Fibroblast of skin of back (primary cell): ENCODE results near the gene DVL1.

ENCODE experiments used
- DNase-seq: peaks from one replicate; pipeline ENCODE4 v3.0.0-alpha.2; 2013

The DVL1 gene

DNA sequence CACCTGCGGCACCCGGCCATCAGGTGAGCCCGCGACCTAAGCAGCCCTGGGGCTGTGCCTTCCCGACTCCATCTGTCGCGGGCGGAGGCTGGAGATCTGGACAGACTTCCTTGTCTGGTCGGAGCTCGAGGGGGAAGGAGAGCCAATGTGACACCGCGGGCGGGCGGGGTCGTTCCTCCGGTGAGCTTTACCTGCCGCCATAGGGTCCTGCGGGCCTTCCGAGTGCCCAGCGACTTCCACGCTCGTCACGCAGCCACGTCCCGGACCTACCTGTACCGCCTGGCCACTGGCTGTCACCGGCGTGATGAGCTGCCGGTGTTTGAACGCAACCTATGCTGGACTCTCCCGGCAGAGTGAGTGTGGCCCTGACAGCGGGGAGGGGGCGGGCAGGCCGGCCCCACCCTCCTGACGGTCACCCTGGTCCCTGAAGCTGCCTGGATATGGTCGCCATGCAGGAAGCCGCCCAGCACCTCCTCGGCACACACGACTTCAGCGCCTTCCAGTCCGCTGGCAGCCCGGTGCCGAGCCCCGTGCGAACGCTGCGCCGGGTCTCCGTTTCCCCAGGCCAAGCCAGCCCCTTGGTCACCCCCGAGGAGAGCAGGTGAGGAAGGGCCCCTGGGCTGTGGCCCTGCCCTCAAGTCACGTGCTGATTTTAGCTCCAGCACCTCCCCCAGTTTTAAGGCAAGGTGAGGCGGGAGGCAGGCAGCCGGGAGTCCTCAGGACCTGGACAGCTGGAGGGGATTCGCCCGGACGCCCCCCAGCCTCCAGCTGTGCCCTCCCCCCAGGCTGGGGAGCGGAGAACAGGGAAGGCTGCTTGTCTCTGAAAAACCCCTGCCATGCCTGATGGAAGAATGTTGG, 39.7 kb downstream of the DVL1 start:
- DNase-seq: no peak

DNA sequence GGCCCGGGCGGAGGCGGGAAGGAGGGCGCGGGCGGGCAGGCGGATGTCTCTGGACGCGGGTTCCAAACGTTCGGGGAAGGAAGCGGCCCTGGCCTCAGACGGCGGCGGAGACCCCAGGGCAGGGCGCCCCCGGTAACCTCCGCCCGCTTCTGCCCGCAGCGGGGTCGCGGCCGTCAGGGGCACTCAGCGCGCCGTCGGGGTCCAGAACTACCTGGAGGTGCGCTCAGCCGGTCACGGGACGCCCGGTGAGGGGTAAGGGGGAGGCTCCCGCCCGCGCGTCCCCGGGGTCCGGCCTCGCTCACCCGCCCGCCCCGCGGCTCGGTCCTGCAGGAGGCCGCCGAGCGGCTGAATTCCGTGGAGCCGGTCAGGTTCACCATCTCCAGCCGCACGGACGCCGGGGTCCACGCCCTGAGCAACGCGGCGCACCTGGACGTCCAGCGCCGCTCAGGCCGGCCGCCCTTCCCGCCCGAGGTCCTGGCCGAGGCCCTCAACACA, 40.4 kb downstream of the DVL1 start:
- DNase-seq: no peak

DNA sequence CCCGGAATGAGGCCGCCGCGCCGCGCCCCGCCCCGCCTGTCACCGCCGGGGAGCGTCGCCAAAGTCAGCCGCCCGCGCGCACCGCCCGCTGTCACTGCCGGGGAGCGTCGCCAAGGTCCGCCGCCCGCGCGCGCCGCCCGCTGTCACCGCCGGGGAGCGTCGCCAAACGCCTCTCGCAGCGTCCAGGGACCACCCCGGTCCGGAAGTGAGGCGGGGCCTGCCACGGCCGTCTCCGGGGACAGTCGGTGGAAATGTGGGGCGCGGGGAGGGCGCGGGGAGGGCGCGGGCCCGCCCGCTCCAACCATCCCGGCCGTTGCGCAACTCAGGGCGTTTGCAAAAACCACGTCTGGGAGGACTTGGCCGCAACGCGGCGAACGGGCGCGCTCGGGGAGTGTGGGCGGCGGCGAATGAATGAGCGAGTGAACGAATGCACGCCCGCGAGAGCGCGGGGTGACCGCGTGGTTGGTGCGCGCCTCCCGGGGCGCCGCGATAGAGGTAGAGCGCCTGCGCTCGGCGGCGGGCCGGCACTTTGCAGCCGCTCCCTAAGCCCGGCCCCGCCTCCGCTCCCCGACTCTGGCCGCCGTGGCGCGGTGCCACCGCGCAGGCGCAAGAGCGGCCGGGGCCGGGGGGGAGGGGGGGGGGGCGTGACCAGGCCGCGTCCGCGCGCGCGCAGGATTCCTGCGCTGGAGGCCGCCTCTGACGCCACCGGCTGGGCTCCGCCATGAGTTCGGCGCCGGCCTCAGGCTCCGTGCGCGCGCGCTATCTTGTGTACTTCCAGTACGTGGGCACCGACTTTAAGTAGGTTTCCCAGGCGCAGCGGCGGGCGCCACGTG, 41.1 kb downstream of the DVL1 start, which contains the start of the genes ACAP3 and PUSL1:
Gene ACAP3 (minus strand): TSS at position 8 of the 833 bp plus-strand sequence. CDS start 115 bp downstream, outside the sequence.
Gene PUSL1 (plus strand): TSS at position 675 of the 833 bp plus-strand sequence. CDS start 47 bp downstream, at position 722.
- peak; percentile 92 for DNase-seq

DNA sequence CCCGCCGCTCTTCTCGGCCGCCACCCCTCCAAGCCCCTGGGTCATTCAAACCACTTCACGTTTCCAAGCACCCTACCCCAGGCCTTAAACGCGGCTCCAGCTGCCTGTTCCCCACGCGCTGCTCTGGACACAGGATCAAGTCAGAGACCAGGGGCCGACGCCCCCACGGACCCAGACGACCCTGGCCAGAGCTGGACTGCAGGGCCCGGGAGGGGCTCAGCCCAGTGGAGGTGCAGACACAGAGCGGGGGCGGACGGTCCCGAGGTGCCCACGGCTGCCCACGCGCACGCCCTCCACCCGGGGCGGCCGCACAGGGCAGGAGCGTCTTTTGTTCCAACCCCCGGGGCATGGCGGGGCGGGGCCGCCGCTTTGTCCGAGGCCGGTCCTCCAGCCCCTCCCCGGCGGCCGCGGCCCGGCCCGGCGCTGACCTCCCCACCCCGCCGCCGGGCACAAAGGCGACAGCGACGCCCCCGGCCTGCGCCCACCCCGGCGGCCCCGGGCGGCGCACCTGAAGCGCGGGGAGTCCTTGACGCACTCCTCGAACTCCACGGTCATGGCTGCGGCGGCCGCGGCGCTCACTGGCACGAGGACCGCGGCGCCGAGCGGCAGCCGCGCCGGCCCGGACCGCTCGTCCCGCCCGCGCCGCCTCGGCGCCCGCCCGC, 41.8 kb downstream of the DVL1 start:
- DNase-seq: no peak

DNA sequence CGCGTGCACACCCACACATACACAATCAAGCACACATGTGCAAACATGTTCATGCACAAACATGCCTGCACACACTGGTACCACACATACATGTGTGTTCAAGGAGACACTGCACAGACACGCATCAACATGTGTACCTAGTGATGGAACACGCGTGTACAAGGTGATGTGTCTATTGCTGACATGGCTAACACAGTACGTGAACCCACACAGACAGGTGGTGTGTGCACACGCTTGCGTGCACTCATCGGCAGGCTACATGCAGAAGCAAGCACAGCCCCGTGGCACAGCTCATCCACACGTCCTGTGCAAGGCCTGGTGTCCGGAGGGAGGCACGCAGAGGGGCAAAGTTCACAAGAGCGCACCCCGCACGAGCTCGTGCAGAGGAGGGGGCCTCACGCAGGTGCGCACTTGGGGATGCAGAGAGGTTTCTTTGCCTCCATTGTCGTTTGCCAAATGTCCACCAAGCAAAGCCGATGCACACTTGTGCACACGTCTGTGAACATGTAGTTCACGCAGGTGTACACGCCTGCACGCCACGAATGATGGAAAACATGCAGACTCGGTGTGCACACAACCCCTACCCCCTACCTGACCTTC, 42.5 kb downstream of the DVL1 start:
- no peak for DNase-seq

DNA sequence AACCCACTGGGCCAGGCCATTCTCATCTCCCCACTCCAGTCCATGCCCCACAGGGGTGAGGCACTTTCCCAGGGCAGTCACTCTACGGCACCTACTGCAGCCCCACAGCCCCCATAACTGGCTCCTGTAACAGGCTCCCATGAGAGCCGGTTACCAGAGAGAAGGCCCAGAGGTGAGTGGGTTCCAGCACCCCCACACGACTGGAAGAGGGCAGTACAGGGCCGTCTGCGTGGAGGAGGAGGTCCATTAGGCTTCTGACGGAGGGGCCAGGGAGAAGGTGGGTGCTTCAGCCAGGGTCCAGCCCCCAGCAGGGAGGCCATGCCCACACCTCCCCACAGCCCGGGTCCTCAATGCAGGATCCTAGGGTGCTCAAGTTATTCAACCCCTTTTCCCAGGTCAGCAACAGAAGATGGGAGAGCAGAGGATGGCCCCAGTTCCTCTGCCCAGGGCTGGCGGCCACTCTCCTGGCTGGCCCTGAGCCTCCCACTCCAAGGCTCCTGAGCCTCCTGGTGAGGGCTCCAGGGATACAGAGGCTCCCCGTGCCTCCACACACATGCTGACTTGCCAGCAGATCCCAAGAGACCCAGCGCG, 43.1 kb downstream of the DVL1 start:
- DNase-seq: peak; percentile 39

DNA sequence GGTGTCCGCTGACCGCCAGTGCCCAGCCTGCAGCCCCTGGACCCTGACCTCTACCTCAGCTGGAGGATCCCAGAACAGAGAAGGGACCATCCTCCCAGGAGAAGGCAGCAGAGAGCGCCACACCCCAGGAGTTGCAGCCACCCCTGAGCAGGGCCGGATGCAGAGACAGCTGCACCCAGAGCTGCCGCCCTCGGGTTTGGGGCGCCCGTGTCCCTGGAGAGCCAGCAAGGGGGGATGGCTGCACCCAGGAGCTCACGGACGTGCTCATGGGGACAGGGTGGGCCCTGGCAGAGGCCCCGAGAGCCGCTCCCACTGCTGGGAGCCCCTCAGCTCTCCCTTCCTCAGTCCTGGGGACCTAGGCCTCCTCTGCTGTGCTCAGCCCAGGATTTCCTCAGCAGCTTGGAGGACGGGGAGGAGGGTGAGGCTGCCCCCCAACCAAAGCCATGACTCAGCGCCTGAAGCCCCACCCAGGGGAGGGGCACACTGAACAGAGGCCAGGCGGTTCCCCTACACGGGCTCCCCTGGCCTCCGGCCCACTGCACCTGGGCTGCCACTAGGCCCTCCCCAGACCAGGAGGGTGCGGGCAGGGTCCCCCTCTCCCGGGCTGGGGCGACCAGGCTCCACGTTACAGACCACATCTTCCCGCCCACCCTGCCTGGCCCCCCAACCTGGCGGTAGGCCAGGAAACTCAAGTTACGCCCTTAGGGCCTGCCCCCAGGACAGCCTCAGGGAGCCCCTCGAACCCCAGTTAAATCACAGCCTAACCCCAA, 43.7 kb downstream of the DVL1 start:
- peak; percentile 82 for DNase-seq

DNA sequence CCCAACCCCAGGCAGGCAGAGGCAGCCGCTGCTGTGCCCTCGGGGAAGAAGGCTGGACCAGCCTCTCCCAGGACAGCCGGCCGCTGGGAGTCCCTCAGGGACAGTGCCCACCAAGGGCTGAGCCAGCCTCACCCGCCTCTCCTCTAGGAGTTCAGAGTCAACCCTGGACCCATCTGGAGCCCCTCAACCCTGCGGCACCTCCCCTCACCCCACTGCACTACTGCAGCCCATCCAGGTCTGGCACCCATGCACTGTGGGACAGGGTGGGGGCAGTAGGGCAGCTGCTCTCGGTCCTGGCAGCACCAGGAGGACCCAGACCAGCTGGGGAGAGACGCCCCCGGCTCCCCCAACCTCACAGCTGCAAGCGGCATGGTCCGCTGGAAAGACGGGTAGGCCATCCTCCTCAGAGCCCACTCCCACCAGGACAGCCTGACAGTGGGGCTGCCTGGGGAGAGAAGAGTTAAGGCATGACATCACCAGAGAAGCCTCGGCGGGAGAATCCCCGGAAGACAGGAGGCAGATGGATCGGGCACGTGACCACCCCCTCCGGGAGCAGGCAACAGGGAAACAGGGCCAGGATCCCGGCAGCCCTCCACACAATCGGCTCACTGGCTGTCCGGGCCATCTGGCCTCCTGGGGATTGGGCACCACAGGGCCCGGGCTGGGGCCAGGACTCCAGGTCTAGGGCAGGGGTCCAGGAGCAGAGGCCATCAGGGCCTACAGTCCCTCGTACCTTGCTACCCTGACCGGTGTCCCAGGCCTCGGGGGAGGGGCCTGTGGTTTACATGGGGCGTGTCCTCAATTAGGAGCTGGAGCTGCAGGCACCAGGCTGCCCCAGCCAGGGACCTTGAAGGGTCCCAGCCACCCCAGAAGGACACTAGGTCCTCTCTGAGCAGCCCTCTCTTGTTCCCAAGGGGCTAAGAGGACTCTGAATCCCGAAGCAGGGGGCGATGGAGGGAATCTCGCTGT, 44.6 kb downstream of the DVL1 start:
- DNase-seq: peak; percentile 87

DNA sequence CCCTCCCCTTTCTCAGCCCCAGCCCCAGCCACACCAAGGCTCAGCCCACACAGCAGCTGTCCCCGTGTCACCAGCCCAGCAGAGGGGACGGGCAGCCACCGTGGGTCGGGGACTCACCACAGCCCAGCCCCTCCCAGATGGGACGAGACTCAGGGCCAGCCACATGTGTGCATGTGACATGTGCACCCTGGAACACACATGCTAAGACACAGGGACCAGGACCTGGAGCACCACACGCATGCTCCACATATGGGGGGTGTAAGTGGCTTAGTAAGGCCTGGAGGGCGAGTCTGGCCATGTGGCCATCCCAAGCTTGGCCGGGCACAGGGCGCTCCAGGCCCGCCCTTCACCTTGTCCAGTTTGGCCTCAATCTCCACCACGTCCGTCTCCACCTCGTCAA, 45.5 kb downstream of the DVL1 start:
- no peak for DNase-seq

DNA sequence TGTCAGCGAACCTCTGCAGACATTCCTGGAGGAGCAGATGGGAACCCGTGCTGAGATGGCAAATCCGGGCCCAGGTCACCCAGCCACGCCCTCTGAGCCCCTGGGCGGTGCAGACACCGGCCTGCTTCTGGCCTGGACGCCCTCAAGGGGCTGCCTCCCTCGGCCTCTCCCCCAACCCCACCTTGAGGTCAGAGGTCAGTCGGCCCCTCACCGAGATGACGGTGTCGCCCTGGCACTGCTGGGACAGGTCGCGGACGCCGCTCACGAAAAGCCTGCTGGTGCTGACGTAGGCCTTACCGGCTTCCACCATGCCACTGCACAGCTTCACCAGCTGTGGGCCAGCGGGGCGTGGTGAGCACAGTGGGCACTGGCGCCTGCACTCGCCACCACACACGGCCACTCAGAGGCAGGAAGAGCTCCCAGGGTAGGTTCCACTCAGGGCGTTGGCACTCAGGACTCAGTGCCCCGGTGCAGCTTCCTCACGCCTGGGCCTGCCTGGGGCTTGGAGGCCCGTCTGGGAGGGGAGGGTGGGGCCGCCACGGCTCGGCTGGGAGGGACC, 46.2 kb downstream of the DVL1 start:
- DNase-seq: no peak

DNA sequence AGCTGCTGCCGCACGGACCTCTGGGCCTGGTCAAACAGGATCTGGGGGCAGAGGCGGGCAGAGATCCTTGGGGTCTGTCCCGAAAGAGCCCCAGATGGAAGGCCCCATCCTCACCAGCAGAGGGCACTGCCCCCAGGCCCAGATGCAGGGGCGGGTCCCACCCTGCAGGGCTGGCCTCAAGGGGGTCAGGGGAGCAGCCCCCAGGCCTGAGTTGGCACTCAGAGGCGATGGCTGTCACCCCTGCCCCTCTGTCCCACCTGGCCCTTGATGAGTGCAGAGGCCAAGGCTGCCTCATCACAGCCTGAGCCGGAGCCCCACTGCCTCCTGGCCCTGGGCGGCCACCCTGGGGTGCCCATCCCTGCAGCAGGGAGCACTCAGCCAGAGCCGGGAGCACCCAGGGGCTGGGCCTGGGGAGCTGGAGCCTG, 47.2 kb downstream of the DVL1 start:
- DNase-seq: no peak

DNA sequence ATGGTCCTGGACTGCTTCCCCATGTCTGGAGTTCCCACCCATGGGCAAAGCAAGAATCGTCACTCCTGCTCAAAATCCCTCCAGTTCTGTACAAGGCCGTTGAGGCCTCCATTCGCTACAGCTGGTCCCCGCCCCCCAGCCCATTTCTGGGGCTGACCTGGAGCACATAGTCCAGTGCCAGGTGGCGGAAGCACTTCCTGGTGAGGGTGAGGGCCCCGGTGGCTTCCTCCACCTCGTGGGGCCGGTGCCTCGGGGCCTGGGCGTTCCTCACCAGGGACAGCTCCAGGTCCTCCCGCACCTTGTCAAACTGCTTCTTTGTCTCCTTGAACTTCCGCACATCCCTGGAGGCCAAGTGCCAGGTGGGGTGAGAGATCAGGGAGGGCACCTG, 48.9 kb downstream of the DVL1 start:
- DNase-seq: no peak

DNA sequence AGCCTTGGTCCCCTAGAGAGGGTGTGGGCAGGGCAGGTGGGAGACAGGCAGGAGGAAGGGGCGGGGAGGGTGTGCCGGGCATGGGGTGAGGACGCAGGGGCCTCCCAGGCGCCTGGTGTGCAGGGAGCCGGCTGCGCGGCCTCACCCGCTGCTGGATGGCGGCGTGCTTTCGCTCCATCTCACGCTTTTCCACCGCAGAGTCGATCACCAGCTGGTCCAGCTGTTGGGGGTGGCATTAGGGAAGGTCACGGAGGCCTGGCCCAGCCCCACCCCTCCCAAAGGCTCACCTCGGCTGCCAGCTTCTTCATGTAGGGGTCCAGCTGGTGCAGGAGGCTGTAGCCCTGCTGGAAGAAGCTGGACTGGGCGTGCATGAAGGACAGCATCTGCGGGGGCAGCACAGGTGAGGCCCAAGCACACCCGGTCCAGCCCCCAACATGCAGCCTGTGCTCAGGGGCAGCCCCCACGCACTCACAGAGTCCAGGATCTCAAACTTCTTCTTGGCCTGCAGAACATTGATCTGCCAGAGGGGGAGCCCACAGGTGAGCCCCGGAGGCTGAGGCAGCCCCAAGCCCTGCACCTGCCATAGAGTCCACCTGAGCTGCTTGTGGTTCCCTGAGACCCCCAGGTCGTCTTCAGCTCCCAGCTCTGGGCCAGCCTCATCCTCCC, 49.4 kb downstream of the DVL1 start:
- no peak for DNase-seq

DNA sequence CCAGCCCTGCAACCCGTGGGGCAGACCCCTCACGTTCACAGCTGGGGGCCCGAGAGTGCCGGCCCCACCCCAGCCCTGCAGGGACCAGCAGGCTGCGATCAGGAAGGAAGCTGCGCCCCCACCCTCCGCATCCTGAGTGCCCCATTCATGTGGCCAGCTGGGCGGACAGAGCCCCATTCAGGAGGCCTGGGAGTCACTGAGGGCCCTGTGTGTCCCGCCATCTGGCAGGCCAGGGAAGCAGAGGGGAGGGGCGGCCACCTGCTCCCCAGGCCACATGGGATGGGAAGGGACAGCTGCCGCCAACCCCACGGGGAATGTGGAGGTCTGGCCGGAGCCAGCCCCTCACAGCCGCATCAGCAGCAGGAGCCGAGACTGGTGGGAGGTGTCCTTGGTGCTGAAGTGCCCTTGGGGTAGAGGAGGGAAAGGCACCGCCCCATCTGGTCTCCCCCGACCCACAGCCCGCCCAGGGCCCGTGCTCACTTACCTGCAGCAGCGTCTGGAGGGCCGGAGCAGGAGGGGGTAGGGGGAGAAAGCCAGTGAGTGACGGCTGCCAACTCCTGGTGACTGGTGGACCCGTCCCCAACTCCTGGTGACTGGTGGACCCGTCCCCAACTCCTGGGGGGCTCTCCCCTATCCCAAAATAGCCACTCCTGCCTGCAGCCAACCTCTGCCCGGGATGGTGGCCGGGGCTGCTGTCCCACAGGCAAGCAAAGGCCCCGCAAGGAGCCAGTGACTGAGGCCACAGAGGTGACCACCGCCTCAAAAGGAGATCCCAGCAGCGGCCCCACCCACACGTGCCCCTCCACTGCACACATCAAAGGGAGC, 50.1 kb downstream of the DVL1 start:
- DNase-seq: no peak

DNA sequence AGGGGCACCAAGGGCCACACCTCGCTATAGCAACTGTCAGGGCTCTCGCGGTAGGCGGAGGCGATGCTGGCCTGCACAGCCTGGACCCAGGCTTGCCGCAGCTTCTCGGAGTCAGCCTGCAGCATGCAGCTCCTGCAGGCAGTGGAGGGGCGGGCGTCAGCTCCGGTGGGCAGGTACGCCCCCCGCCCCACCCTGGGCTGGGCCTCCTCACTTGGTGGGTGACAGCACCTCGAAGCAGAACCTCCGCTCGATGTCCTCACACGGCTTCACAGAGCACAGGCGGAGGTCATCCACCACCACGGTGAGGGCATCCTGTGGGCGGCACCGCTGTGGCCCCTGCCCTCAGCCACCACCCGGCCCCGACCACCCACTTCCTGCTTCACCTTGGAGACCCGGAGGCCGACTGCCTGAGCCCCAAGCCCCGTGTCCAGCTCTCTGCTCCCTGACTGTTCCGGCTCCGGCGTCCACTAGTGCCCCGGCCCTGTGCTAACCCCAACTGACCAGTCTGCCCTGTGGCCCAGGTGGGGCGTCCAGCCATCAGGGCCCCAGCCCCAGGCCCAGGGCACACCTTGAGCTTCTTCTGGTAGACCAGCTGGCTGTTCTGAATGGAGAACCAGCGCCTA, 51.3 kb downstream of the DVL1 start:
- no peak for DNase-seq

DNA sequence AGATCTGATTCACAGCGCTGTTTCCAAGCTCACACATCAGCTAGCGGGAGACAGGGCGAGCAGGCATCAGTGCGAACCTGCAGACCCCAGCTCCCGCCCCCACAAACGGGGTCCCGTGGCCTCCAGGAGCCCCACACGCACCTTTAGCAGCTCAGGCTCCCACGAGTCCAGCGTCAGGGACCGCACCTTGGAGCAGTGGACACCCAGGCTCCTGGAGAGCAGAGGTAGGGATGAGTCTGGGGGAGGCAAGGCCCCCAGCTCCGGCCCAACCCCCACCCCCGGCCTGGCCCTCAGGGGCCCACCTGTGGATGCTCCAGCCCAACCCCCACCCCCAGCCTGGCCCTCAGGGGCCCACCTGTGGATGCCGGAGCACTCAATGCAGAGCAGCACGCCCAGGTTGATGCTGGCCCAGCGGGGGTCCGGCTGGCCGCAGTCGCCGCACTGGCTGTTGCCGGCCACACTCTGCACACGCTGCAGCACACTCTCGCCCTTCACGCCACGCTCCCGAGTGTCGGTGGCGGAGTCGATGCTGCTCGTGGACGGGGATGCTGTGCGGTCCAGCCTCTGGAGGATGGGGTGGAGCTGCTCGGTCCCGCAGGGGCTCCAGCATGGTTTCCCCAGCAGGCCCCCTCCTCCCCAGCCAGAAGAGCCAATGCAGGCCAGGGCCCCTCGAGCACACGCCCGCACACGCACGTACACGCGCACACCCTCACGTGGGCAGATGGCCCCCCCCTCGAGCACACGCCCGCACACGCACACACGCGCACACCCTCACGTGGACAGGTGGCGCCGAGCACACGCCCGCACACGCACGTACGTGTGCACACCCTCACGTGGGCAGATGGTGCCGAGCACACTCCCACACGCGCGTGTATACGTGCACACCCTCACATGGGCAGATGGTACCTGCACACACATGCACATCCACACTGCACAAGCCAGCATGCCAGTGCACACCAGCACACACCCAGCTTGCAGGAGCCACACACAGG, 52.9 kb downstream of the DVL1 start:
- no peak for DNase-seq
